RWPE1 (cell line): ENCODE results near the gene MCM3.

ENCODE experiments used
- CTCF ChIA-PET: fragments of 350-600 bp; sonication (Branson Sonifier 250); formaldehyde crosslinking; extraction: SDS; loops from one replicate; lab custom pipeline; 2021; lab: Yijun Ruan, JAX
- POLR2A ChIA-PET: fragments of 400-600 bp; formaldehyde crosslinking; extraction: SDS; loops from one replicate; lab custom pipeline; 2020; ENCODE audit warnings: antibody characterized with exemption; ENCODE audit not compliant: low non-redundant PET; lab: Yijun Ruan, JAX
- DNase-seq: peaks from one replicate; pipeline ENCODE4 v3.0.0; 2012; ENCODE audit warnings: low spot score
- H3K27ac ChIP-seq: fragments of 450-650 bp; 2 replicates; pipeline ENCODE4 v1.5.1; 2017
- TF ChIP-seq, protein P1 (sequence below): fragments of 450-650 bp; conservative IDR thresholded peaks from 2 replicates; pipeline ENCODE4 v1.5.1; 2017; ENCODE audit warnings: low read depth, mild to moderate bottlenecking

Gene MCM3

DNA sequence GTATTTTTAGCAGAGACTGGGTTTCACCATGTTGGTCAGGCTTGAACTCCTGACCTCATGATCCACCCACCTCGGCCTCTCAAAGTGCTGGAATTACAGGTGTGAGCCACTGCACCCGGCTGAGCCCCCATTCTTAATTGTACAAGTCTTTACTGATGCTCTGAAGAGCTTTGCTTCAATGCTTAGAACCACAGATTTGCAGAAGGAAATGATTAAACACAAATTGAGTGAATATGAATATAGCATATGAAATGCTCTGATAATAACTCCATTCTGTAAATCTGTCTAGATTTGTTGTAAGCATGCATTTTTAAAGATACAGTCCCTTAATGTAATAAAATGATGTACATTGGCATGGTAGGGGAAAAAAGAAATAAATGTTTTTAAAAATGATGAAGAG, 4.3 kb upstream of the MCM3 start:
- TF ChIP-seq, protein P1, sequence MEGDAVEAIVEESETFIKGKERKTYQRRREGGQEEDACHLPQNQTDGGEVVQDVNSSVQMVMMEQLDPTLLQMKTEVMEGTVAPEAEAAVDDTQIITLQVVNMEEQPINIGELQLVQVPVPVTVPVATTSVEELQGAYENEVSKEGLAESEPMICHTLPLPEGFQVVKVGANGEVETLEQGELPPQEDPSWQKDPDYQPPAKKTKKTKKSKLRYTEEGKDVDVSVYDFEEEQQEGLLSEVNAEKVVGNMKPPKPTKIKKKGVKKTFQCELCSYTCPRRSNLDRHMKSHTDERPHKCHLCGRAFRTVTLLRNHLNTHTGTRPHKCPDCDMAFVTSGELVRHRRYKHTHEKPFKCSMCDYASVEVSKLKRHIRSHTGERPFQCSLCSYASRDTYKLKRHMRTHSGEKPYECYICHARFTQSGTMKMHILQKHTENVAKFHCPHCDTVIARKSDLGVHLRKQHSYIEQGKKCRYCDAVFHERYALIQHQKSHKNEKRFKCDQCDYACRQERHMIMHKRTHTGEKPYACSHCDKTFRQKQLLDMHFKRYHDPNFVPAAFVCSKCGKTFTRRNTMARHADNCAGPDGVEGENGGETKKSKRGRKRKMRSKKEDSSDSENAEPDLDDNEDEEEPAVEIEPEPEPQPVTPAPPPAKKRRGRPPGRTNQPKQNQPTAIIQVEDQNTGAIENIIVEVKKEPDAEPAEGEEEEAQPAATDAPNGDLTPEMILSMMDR: no peak
- ChIA-PET POLR2A (no interaction called here), CTCF (interaction anchor here (0.6 kb wide), 1 partner anchor 115 kb away, joined by 4 read pairs; no protein-coding TSS in a partner anchor)
- no peak overlapping the region for H3K27ac ChIP-seq
- no peak for DNase-seq

- POLR2A ChIA-PET: no interaction called here
- H3K27ac ChIP-seq: no peak overlapping the region
- DNase-seq: no peak
- TF ChIP-seq, protein P1: no peak
- CTCF ChIA-PET: no interaction called here
Measured at GRCh38 chr6:52288216-52288615, 3.7 kb upstream of the MCM3 start.

GRCh38 chr6:52286798-52287432, 2.4 kb upstream of the MCM3 start:
- CTCF ChIA-PET: interaction anchor here (0.6 to 1.0 kb wide), 5 partner anchors 13 to 121 kb away, joined by 3 to 4 read pairs (median 3); no protein-coding TSS in a partner anchor
- peak; percentile 55 for DNase-seq
- POLR2A ChIA-PET: no interaction called here
- H3K27ac ChIP-seq: no peak overlapping the region
- TF ChIP-seq, protein P1: peak; percentile 68

DNA sequence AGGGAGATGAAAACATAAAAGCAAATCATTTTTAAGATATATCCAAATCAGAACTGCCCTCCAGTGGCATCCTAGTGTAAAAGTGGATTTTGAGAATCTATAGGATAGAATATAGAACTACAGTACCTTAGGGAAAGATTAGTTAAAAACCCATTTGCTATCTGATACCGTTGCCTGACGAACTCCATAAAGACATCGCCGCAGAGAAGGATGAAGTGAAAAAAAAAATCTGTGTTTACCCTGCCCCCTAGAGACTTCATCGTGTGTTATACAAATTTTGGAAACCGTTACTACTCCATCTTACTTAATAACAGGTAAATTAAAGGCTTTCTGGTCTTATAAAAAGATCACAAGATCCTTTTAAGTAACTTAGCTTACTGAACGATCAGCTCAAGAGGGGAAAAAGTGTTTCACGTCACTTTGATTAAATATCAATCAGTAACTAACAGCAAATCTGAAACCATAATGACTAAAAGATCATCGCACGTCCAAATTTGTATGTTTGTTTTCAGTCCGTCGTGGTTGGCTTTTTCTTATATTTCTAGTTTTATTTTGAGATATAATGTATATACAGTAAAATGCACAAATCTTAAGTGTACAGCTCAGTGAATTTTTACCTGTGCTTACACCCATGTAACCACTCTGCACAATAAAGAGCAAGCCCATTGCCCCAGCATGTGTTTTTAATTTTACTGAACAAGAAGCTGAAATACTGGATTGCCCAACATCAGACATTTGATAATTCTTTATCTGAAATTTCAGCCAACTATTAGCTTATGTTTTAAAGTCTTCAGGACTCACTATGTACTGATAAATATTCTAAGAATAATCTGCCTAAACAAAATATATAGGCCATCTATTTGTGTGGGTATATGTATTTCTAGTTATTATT, 881 bp upstream of the MCM3 start:
- ChIA-PET POLR2A (interaction anchor here (0.7 to 0.8 kb wide), 2 partner anchors 67 to 77 kb away, joined by 3 to 4 read pairs; partner anchors contain the start of gene PAQR8), CTCF (interaction anchor here (0.7 to 1.2 kb wide), 4 partner anchors 14 to 122 kb away, joined by 3 to 8 read pairs (median 4); no protein-coding TSS in a partner anchor)
- no peak for DNase-seq
- peak overlapping the region; percentile 86 for H3K27ac ChIP-seq
- TF ChIP-seq, protein P1: peak; percentile 15; the same call in 1 of the 2 replicates

DNA sequence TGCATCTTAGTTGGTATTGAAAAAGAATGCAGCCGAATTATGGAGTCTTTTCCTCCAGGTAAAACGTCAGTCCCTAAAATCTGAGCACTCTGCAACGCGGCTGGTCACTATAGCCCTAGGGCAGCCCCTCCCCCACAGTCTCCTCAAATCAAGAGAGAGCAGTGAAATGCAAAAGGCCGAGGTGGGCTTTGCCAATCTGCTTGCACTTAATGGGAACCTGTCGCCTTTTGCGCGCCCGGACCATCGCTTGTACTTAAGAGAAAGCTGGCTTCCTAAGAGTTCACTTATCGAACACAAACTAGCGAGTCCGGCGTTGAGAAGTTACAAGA, 447 bp downstream of the MCM3 start:
- peak overlapping the region; percentile 86 for H3K27ac ChIP-seq
- POLR2A ChIA-PET: no interaction called here
- TF ChIP-seq, protein P1: no peak
- peak; percentile 20 for DNase-seq
- CTCF ChIA-PET: no interaction called here

DNA sequence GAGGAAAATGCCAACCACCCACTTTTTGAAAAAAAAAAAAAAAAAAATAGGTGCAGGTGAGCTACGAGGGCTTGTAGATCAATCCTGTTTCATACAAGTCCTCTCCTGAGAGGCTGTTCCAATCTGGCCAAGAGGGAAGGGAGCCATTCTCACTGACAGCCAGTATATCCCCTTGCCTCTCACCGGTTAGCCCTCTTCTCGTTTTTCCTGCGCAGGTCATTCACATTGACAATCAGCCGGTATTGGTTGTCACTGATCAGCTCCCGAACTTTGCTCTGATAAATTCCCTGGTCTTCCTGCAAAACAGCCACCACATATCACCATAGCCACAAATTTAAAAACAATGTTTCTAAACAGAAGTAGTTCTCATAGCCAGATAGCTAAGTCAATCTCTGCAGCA, 1.4 kb downstream of the MCM3 start:
- TF ChIP-seq, protein P1: no peak
- no peak overlapping the region for H3K27ac ChIP-seq
- CTCF ChIA-PET: interaction anchor here (0.6 kb wide), 3 partner anchors 172 to 857 kb away, joined by 3 read pairs; no protein-coding TSS in a partner anchor
- POLR2A ChIA-PET: no interaction called here
- DNase-seq: no peak
